MM.1S (cell line): ENCODE data around the gene KDSR.

Source experiments
- CTCF ChIP-seq: fragments of 300-600 bp; sonication (generic); IDR thresholded peaks from 2 replicates; pipeline ENCODE4 v1.5.1; 2016; ENCODE audit warnings: antibody characterized with exemption, low read length, mixed read lengths
- EZH2 ChIP-seq: fragments of 300-600 bp; sonication (generic); optimal IDR thresholded peaks from 2 replicates; pipeline ENCODE3; 2017; ENCODE audit warnings: low read depth, mild to moderate bottlenecking, antibody characterized with exemption, low read length, mixed read lengths

GRCh38 chr18:63309422-63309821 is 57.6 kb downstream of the KDSR start:
- TF ChIP-seq CTCF (no peak), EZH2 (no peak)
